K562 (cell line): ENCODE data around the gene GOLGA8A. TPM values are rescaled to one million over a fixed set of nuclear protein-coding genes. Genes with fewer than 3 reads are reported as not detected.

Source experiments
- ATAC-seq: fragments of 200-7000 bp; cut with Tn5 transposase; 3 replicates; pipeline ENCODE4 v1.9.1; 2020; ENCODE audit warnings: moderate library complexity
- BruUV-seq: library from RNA; stranded (reverse); fragments of 400-500 nt; replicated peaks from 2 replicates; lab custom pipeline; 2021; lab: Mats Ljungman, UMichigan
- CTCF ChIA-PET: fragments of 300-600 bp; formaldehyde crosslinking; extraction: SDS; loops from one replicate; lab custom pipeline; 2021; ENCODE audit warnings: low intra/inter-chr PET ratio; lab: Yijun Ruan, JAX
- POLR2A ChIA-PET: fragments of 300-600, 350-650 bp; sonication (Branson Sonifier 250); formaldehyde crosslinking; extraction: SDS; loops from one replicate; lab custom pipeline; 2021; ENCODE audit warnings: antibody characterized with exemption, inconsistent platforms; lab: Yijun Ruan, JAX
- DNase-seq, 4 experiments: peaks; one replicate each; pipeline versions ENCODE4 v3.0.0 to v3.0.0-alpha.2; 2011 to 2018; ENCODE audit warnings: low spot score in 3 of 4, mixed read lengths in 3 of 4; ENCODE audit errors: extremely low read depth in 1 of 4
- FAIRE-seq: peaks from 2 replicates; lab custom pipeline; 2011; peaks lifted over from hg19 to GRCh38; lab: Jason Lieb, UNC
- H2AFZ ChIP-seq: 2 replicates; pipeline ENCODE4 v1.6.0; 2011; ENCODE audit warnings: low read depth, low read length, control low read depth, inconsistent platforms
- H3K27ac ChIP-seq: fragments of 200-600 bp; 3 replicates; pipeline ENCODE4 v1.8.0; 2011; ENCODE audit warnings: low read depth, mild to moderate bottlenecking, control low read depth, inconsistent platforms, low read length, moderate library complexity, mixed read lengths; ENCODE audit errors: extremely low read depth
- H3K27me3 ChIP-seq, 2 experiments: fragments of 300-600 bp in 1 of 2; 2 replicates in 1 of 2; 3 replicates in 1 of 2; pipeline versions ENCODE4 v1.6.0 to v1.8.0; 2011; ENCODE audit warnings: inconsistent platforms in 2 of 2, low read length in 2 of 2, mild to moderate bottlenecking in 1 of 2, mixed read lengths in 1 of 2, moderate library complexity in 1 of 2; ENCODE audit not compliant: control insufficient read depth in 2 of 2, insufficient read depth in 2 of 2
- H3K36me3 ChIP-seq: fragments of 300-600 bp; 3 replicates; pipeline ENCODE4 v1.8.0; 2011; ENCODE audit warnings: mild to moderate bottlenecking, low read length, inconsistent platforms; ENCODE audit not compliant: control insufficient read depth, insufficient read depth
- H3K4me1 ChIP-seq, 2 experiments: fragments of 200-600 bp in 1 of 2; replicated peaks in 1 of 2; 2 replicates in 1 of 2; 3 replicates in 1 of 2; pipeline versions ENCODE4 v1.5.1 to v1.8.0; 2011; ENCODE audit warnings: inconsistent platforms in 2 of 2, low read length in 2 of 2, mild to moderate bottlenecking in 1 of 2, mixed read lengths in 1 of 2, moderate library complexity in 1 of 2; ENCODE audit not compliant: control insufficient read depth in 2 of 2, insufficient read depth in 2 of 2
- H3K4me2 ChIP-seq: 2 replicates; pipeline ENCODE4 v1.6.1; 2011; ENCODE audit warnings: low read length, control low read depth, inconsistent platforms, mixed read lengths; ENCODE audit not compliant: insufficient read depth
- H3K4me3 ChIP-seq: fragments of 200-600 bp; sonication (generic), shearing (Covaris generic); 2 replicates; pipeline ENCODE4 v1.5.1; 2016; ENCODE audit warnings: control low read depth, inconsistent platforms
- H3K79me2 ChIP-seq: fragments of 200-600 bp; 3 replicates; pipeline ENCODE4 v1.8.0; 2011; ENCODE audit warnings: low read length, inconsistent platforms; ENCODE audit not compliant: control insufficient read depth, insufficient read depth
- H3K9ac ChIP-seq, 2 experiments: 2 replicates each; pipeline versions ENCODE4 v1.6.0 to v1.6.1; 2011; ENCODE audit warnings: low read depth in 2 of 2, low read length in 2 of 2, control low read depth in 1 of 2, inconsistent platforms in 1 of 2, mild to moderate bottlenecking in 1 of 2, mixed read lengths in 1 of 2; ENCODE audit not compliant: insufficient read depth in 1 of 2
- H3K9me1 ChIP-seq: one replicate; pipeline ENCODE4 v1.6.0; 2011; ENCODE audit warnings: inconsistent platforms, mild to moderate bottlenecking, low read length, moderate library complexity; ENCODE audit not compliant: control insufficient read depth, insufficient read depth
- H3K9me3 ChIP-seq: replicated peaks from 2 replicates; pipeline ENCODE4 v1.5.1; 2011; ENCODE audit warnings: low read depth, low read length, inconsistent platforms; ENCODE audit not compliant: control insufficient read depth, insufficient read depth
- H4K20me1 ChIP-seq: replicated peaks from 2 replicates; pipeline ENCODE4 v1.6.1; 2011; ENCODE audit warnings: low read length, inconsistent platforms, mixed read lengths; ENCODE audit not compliant: control insufficient read depth, insufficient read depth
- CBX8 ChIP-seq: fragments of 200-600 bp; sonication (generic); IDR thresholded peaks from 2 replicates; pipeline ENCODE4 v1.6.1; 2012; ENCODE audit warnings: borderline replicate concordance, mixed run types, low read depth, mild to moderate bottlenecking, moderate library complexity, mixed read lengths, low read length, control low read depth, inconsistent platforms; ENCODE audit not compliant: poor library complexity, severe bottlenecking; ENCODE audit errors: extremely low read depth
- CCAR2 ChIP-seq: fragments of 200-400 bp; formaldehyde crosslinking; IDR thresholded peaks from 2 replicates; pipeline ENCODE4 v1.6.1; 2017; ENCODE audit warnings: mild to moderate bottlenecking, low read depth, low read length
- ETV6 ChIP-seq, 3 experiments: fragments of 150-350 bp in 1 of 3; sonication (generic) in 1 of 3; formaldehyde crosslinking in 1 of 3; IDR thresholded peaks; 2 replicates each; pipeline versions ENCODE4 v1.6.1 to v1.8.0; 2014 to 2022; ENCODE audit warnings: borderline replicate concordance in 2 of 3, low read depth in 2 of 3, antibody characterized with exemption in 1 of 3, low read length in 1 of 3, mild to moderate bottlenecking in 1 of 3, missing genetic modification reagents in 1 of 3
- FOXJ2 ChIP-seq: fragments of 200-800 bp; sonication (Bioruptor generic); IDR thresholded peaks from 2 replicates; pipeline ENCODE4 v1.6.1; 2016; ENCODE audit warnings: missing genetic modification characterization, missing compliant biosample characterization
- HOMEZ ChIP-seq: fragments of 250-450 bp; sonication (Bioruptor Pico); IDR thresholded peaks from 2 replicates; pipeline ENCODE4 v1.4.0; 2020; ENCODE audit warnings: mild to moderate bottlenecking, moderate library complexity
- HSF4 ChIP-seq: fragments of 250-450 bp; sonication (Bioruptor Pico); IDR thresholded peaks from 2 replicates; pipeline ENCODE4 v2.1.2; 2022; ENCODE audit warnings: mild to moderate bottlenecking, moderate library complexity, borderline replicate concordance
- NR3C1 ChIP-seq: sonication (generic); formaldehyde crosslinking; IDR thresholded peaks from 2 replicates; pipeline ENCODE4 v1.8.1; 2022; ENCODE audit warnings: missing genetic modification reagents
- REST ChIP-seq, 2 experiments: fragments of 450-650 bp; formaldehyde crosslinking in 1 of 2; IDR thresholded peaks; 2 replicates each; pipeline versions ENCODE4 v1.4.0 to v1.6.1; 2014 to 2020; ENCODE audit warnings: mild to moderate bottlenecking in 2 of 2, borderline replicate concordance in 1 of 2, low read depth in 1 of 2
- RFX7 ChIP-seq: fragments of 250-450 bp; sonication (Bioruptor Pico); IDR thresholded peaks from 2 replicates; pipeline ENCODE4 v1.5.1; 2021; ENCODE audit warnings: mild to moderate bottlenecking
- WGBS: fragments of 100-300 bp; shearing (Covaris generic); methylation state at CpG from one replicate; pipeline ENCODE4 v1.1.6; 2016; ENCODE audit warnings: low coverage, mixed read lengths; ENCODE audit not compliant: insufficient coverage; ENCODE audit errors: missing lambda C conversion rate; 5-methylcytosine and 5-hydroxymethylcytosine counted together
- in situ Hi-C: fragments of 300-500 bp; cut with MboI; formaldehyde crosslinking; loops from 4 replicates; pipeline ENCODE4 v1.15.0; 2018; ENCODE audit warnings: inconsistent platforms, mixed read lengths
- intact Hi-C: fragments of 100-400 bp; cut with micrococcal nuclease; formaldehyde crosslinking; loops from 2 replicates; pipeline ENCODE4 v1.14.2; 2022
- polyA plus RNA-seq, 8 experiments: library from polyadenylated mRNA; depleted of rRNA in 4 of 8; stranded (reverse) in 5 of 8; unstranded in 3 of 8; fragments of >200 nt; fragmentation: Nextera tagmentation in 2 of 8; fragmentation: Illumina TruSeq in 1 of 8; extraction: Ambion mirVana in 2 of 8; extraction: Trizol in 1 of 8; gene quantifications; 2 replicates each; pipeline versions ENCODE4 v1.2.1 to v1.2.3, GENCODE V29; 2011 to 2014; ENCODE audit warnings: inconsistent platforms in 1 of 8, missing spikeins in 1 of 8
- total RNA-seq, 7 experiments: library from RNA; depleted of rRNA in 6 of 7; stranded (reverse); fragments of >200 nt in 6 of 7; fragmentation: Illumina TruSeq in 2 of 7; extraction: Trizol in 2 of 7; gene quantifications; 2 replicates each; pipeline versions ENCODE4 v1.2.1 to v1.2.3, GENCODE V29; 2011 to 2021; ENCODE audit warnings: low replicate concordance in 1 of 7

GOLGA8A gene
- total and polyA plus RNA-seq, 9 of the 15 experiments (the other 6 are each of a cell fraction or from before 2014, with no cell fraction given) = 11.2 to 191 (median 56.3) TPM

GRCh38 chr15:34472947-34473346 lies 35.3 kb upstream of the GOLGA8A start (continued):
- no peak for TF ChIP-seq HOMEZ (CRISPR knock-in tag)
- TF ChIP-seq, all 486 proteins: peak for 0

- ATAC-seq = no peak
- CTCF ChIA-PET = no interaction called here
- TF ChIP-seq ETV6 (IDR thresholded peaks at IDR 0.05; ENCODE audit: borderline replicate concordance in 1 of 2, low read depth in 2 of 2, low read length in 1 of 2) (no peak), ETV6 (CRISPR knock-in tag; IDR thresholded peaks at IDR 0.05; ENCODE audit: borderline replicate concordance) (no peak), HSF4 (CRISPR knock-in tag) (no peak), FOXJ2 (no peak), REST (IDR thresholded peaks at IDR 0.05; ENCODE audit: borderline replicate concordance) (peak; percentile 87), REST (CRISPR knock-in tag; IDR thresholded peaks at IDR 0.05; ENCODE audit: low read depth) (peak; percentile 57; the same call in 1 of the 2 replicates), CCAR2 (no peak), NR3C1 (CRISPR knock-in tag) (no peak), CBX8 (no peak), RFX7 (no peak)
These were observed 33.3 kb upstream of the GOLGA8A start for GRCh38 chr15:34470892-34471291.

More at GRCh38 chr15:34470892-34471291, 33.3 kb upstream of the GOLGA8A start:
- H3K79me2 ChIP-seq = no peaks in the 10 kb centered on the region
- in situ Hi-C loops = no loop called here
- no peak overlapping the region for H3K27ac ChIP-seq
- H3K4me1 ChIP-seq = no peaks in the 10 kb centered on the region
- intact Hi-C loops = no loop called here
- no peaks in the 10 kb centered on the region for H3K27me3 ChIP-seq
- H3K36me3 ChIP-seq = no peaks in the 10 kb centered on the region
- POLR2A ChIA-PET = interaction anchor here (0.8 kb wide), 1 partner anchor 423 kb away, joined by 3 read pairs; no protein-coding TSS in a partner anchor
- no peak overlapping the region for H2AFZ ChIP-seq
- H3K9me1 ChIP-seq = no peaks in the 10 kb centered on the region
- WGBS = 0% methylated on average over 1 of the region's 1 CpG
- FAIRE-seq (no peak), DNase-seq (no peak)
- no peak overlapping the region for H3K4me2 ChIP-seq
- no peaks in the 10 kb centered on the region for H3K9me3 ChIP-seq
- no peaks in the 10 kb centered on the region for H4K20me1 ChIP-seq
- H3K9ac ChIP-seq = no peak overlapping the region
- no peak overlapping the region for H3K4me3 ChIP-seq
- BruUV-seq = no TSS peak
